Vagina (tissue), 2 donors: ENCODE measurements around the gene INPP5F.

Experiments
- POLR2A ChIP-seq, 2 donors: fragments of 450-650 bp; IDR thresholded peaks; one replicate each; pipeline ENCODE4 v1.6.1; 2017; ENCODE audit warnings: antibody characterized with exemption in 2 of 2, mild to moderate bottlenecking in 2 of 2, moderate library complexity in 2 of 2
- POLR2AphosphoS5 ChIP-seq, 2 donors: sonication (generic); formaldehyde crosslinking; IDR thresholded peaks; one replicate each; pipeline ENCODE4 v1.9.0; 2017; ENCODE audit warnings: antibody characterized with exemption in 2 of 2, mild to moderate bottlenecking in 2 of 2, low read depth in 1 of 2; ENCODE audit not compliant: insufficient read depth in 1 of 2
- TF ChIP-seq, protein P1 (sequence below), 3 experiments: fragments of 450-650 bp in 2 of 3; fragments of 200-600 bp in 1 of 3; sonication (generic) in 1 of 3; IDR thresholded peaks; one replicate each; pipeline ENCODE4 v1.5.1; 2017 to 2019; ENCODE audit warnings: antibody characterized with exemption in 3 of 3, mild to moderate bottlenecking in 2 of 3, moderate library complexity in 2 of 3

DNA sequence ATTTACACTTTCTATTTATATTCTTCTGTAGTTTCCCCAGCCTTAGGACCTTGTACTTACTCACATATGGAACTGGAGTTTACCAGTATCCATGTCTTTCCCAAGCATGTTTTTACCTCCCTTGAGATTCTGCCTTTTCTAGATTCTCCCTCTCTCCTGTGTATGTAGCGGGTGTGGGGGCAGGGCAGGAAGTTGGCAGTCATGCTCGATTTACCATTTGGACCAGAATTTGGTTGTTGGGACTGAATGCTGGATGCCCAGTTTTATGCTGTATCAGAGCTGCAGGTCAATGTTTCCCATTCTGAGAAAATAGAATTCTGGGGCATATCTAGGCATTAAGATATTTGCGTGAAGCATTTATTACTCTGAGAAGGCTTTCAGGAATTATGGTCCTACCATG is 14.2 kb downstream of the INPP5F start:
- TF ChIP-seq, protein P1, sequence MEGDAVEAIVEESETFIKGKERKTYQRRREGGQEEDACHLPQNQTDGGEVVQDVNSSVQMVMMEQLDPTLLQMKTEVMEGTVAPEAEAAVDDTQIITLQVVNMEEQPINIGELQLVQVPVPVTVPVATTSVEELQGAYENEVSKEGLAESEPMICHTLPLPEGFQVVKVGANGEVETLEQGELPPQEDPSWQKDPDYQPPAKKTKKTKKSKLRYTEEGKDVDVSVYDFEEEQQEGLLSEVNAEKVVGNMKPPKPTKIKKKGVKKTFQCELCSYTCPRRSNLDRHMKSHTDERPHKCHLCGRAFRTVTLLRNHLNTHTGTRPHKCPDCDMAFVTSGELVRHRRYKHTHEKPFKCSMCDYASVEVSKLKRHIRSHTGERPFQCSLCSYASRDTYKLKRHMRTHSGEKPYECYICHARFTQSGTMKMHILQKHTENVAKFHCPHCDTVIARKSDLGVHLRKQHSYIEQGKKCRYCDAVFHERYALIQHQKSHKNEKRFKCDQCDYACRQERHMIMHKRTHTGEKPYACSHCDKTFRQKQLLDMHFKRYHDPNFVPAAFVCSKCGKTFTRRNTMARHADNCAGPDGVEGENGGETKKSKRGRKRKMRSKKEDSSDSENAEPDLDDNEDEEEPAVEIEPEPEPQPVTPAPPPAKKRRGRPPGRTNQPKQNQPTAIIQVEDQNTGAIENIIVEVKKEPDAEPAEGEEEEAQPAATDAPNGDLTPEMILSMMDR (IDR thresholded peaks at IDR 0.05), result no peak
- TF ChIP-seq POLR2A (IDR thresholded peaks at IDR 0.05), result no peak
- no peak for TF ChIP-seq POLR2AphosphoS5 (IDR thresholded peaks at IDR 0.05; ENCODE audit: insufficient read depth in 1 of 2, low read depth in 1 of 2)
